SK-N-SH (cell line): ENCODE results near the gene TCF15.

Experiments
- ELF1 ChIP-seq: IDR thresholded peaks from 2 replicates; pipeline ENCODE4 v1.4.0; 2012
- NFIC ChIP-seq: IDR thresholded peaks from 2 replicates; pipeline ENCODE4 v1.4.0; 2012; ENCODE audit warnings: borderline replicate concordance

GRCh38 chr20:637559-637958 lies 27.4 kb upstream of the TCF15 start:
- TF ChIP-seq NFIC (no peak), ELF1 (no peak)
